ENCODE data around the gene APRT. TPM values are rescaled to one million over a fixed set of nuclear protein-coding genes. Genes with fewer than 3 reads are reported as not detected.
"Not testable (repeated sequence)": the region's sequence is repeated elsewhere in the genome, so short reads cannot be mapped to it uniquely, and the experiment has no call there.

Gene APRT
- polyA plus RNA-seq, 1 experiment: 152 TPM

DNA sequence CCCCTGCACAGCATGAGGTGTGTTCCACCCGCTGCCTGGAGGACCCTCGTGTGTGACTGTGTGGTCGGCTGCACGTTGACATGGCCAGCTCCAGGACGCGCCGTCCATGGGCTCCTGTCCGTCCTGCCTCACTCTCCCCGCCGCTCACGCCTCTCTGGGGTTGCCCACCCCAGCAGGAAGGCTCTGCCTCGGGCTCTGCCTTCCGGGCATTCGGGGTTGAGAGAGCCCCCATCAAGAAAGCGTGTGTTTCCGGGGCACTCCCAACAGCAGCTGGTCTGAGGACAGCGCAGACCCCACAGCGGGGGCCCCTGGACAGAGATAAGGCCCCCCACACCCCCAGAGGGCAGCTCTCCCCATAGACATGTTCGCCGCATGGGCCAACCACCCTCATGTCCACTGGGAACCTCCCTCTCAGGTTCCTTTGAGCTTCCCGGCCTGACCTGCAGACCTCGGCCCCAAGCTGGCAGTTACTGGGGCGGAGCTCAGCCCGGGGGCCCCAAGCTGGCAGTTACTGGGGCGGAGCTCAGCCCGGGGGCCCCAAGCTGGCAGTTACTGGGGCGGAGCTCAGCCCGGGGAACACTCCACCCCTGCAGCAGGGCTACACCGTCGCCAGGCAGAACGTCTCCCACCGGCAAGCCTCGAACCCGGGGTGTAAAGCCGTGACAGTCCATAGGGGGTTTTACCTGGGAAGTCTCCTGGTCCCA, 18.3 kb downstream of the APRT start:
- H3K36me3 ChIP-seq (ENCODE audit: control insufficient read depth, insufficient read depth, low read length): no peaks in the 10 kb centered on the region
- DNase-seq (ENCODE audit: low read depth): no peak
- no peaks in the 10 kb centered on the region for H3K27me3 ChIP-seq (ENCODE audit: control insufficient read depth, insufficient read depth, low read length)
- TF ChIP-seq, protein P1, sequence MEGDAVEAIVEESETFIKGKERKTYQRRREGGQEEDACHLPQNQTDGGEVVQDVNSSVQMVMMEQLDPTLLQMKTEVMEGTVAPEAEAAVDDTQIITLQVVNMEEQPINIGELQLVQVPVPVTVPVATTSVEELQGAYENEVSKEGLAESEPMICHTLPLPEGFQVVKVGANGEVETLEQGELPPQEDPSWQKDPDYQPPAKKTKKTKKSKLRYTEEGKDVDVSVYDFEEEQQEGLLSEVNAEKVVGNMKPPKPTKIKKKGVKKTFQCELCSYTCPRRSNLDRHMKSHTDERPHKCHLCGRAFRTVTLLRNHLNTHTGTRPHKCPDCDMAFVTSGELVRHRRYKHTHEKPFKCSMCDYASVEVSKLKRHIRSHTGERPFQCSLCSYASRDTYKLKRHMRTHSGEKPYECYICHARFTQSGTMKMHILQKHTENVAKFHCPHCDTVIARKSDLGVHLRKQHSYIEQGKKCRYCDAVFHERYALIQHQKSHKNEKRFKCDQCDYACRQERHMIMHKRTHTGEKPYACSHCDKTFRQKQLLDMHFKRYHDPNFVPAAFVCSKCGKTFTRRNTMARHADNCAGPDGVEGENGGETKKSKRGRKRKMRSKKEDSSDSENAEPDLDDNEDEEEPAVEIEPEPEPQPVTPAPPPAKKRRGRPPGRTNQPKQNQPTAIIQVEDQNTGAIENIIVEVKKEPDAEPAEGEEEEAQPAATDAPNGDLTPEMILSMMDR (IDR thresholded peaks at IDR 0.05; ENCODE audit: insufficient read depth, low read depth, low read length): no peak
- ChIA-PET POLR2A (interaction anchor here (0.6 kb wide), 1 partner anchor 10 kb away, joined by 9 read pairs; no protein-coding TSS in a partner anchor), CTCF (interaction anchor here (1.0 to 1.5 kb wide), 4 partner anchors 9 to 375 kb away, joined by 3 to 7 read pairs (median 4); partner anchors contain the start of gene CDT1)
- H3K4me3 ChIP-seq (ENCODE audit: low read depth, low read length): no peak overlapping the region

GRCh38 chr16:88792668-88793250, 19.0 kb downstream of the APRT start:
- ChIA-PET CTCF (interaction anchor here (1.0 to 1.5 kb wide), 3 partner anchors 9 to 50 kb away, joined by 3 to 7 read pairs (median 4); partner anchors contain the start of gene CDT1), POLR2A (no interaction called here)
- Histone ChIP-seq H3K4me3 (ENCODE audit: low read depth, low read length) (no peak overlapping the region), H3K36me3 (ENCODE audit: control insufficient read depth, insufficient read depth, low read length) (no peaks in the 10 kb centered on the region), H3K27me3 (ENCODE audit: control insufficient read depth, insufficient read depth, low read length) (no peaks in the 10 kb centered on the region)
- DNase-seq (ENCODE audit: low read depth): no peak
- TF ChIP-seq, protein P1 (IDR thresholded peaks at IDR 0.05; ENCODE audit: insufficient read depth, low read depth, low read length): no peak

DNA sequence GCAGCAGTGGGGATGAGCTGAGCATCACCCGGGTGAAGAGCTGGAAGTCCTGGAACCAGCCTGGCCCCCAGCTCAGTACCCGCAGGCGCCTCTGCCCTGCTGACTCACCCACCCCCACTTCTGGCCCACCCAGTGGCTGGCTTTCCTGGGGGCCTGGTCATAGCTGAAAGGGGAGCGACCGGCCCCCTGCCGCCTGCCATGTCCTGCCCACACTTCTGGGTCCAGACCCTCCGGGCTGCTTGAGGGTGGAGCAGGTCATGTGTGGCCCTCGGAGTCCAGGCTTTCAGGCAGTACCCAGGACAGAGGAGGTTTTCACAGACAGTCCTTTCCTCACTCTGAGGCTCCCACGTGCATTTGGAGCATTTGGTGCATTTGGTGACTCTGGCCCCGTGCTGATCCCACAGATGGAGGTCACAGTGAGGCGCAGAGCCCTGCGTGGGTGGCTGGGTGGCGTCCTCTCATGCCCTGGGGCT, 19.6 kb downstream of the APRT start:
- TF ChIP-seq, protein P1 (IDR thresholded peaks at IDR 0.05; ENCODE audit: insufficient read depth, low read depth, low read length): no peak
- CTCF ChIA-PET: no interaction called here
- no peak for DNase-seq (ENCODE audit: low read depth)
- Histone ChIP-seq H3K27me3 (ENCODE audit: control insufficient read depth, insufficient read depth, low read length) (no peaks in the 10 kb centered on the region), H3K36me3 (ENCODE audit: control insufficient read depth, insufficient read depth, low read length) (no peaks in the 10 kb centered on the region), H3K4me3 (ENCODE audit: low read depth, low read length) (no peak overlapping the region)
- POLR2A ChIA-PET: no interaction called here

GRCh38 chr16:88790312-88791211, 21.2 kb downstream of the APRT start:
- TF ChIP-seq, protein P1 (IDR thresholded peaks at IDR 0.05; ENCODE audit: insufficient read depth, low read depth, low read length): no peak
- POLR2A ChIA-PET: no interaction called here
- Histone ChIP-seq H3K4me3 (ENCODE audit: low read depth, low read length) (no peak overlapping the region), H3K36me3 (ENCODE audit: control insufficient read depth, insufficient read depth, low read length) (no peaks in the 10 kb centered on the region), H3K27me3 (ENCODE audit: control insufficient read depth, insufficient read depth, low read length) (no peaks in the 10 kb centered on the region)
- CTCF ChIA-PET: interaction anchor here (0.8 kb wide), 1 partner anchor 55 kb away, joined by 3 read pairs; no protein-coding TSS in a partner anchor
- DNase-seq (ENCODE audit: low read depth): no peak

- Histone ChIP-seq H3K36me3 (ENCODE audit: control insufficient read depth, insufficient read depth, low read length) (no peaks in the 10 kb centered on the region), H3K27me3 (ENCODE audit: control insufficient read depth, insufficient read depth, low read length) (no peaks in the 10 kb centered on the region), H3K4me3 (ENCODE audit: low read depth, low read length) (no peak overlapping the region)
- CTCF ChIA-PET: no interaction called here
- no peak for DNase-seq (ENCODE audit: low read depth)
- TF ChIP-seq, protein P1 (IDR thresholded peaks at IDR 0.05; ENCODE audit: insufficient read depth, low read depth, low read length): no peak
- POLR2A ChIA-PET: no interaction called here
These were observed 22.1 kb downstream of the APRT start for GRCh38 chr16:88789594-88789993.

- H3K4me3 ChIP-seq (ENCODE audit: low read depth, low read length); H3K27me3 ChIP-seq (ENCODE audit: control insufficient read depth, insufficient read depth, low read length); H3K36me3 ChIP-seq (ENCODE audit: control insufficient read depth, insufficient read depth, low read length); POLR2A ChIA-PET; DNase-seq (ENCODE audit: low read depth): not testable (repeated sequence)
- CTCF ChIA-PET: interaction anchor here (1.1 to 3.7 kb wide), 2 partner anchors 52 to 54 kb away, joined by 3 to 35 read pairs; no protein-coding TSS in a partner anchor
These were observed 23.0 kb downstream of the APRT start for GRCh38 chr16:88788749-88789148.

Measured in BJ (cell line).